GM12801 (cell line): ENCODE data around the gene SACM1L.

ENCODE experiments used
- TF ChIP-seq, protein P1 (sequence below): IDR thresholded peaks from one replicate; pipeline ENCODE4 v1.5.1; 2011; ENCODE audit warnings: control low read depth; ENCODE audit not compliant: insufficient read length; ENCODE audit errors: extremely low read depth

SACM1L gene

DNA sequence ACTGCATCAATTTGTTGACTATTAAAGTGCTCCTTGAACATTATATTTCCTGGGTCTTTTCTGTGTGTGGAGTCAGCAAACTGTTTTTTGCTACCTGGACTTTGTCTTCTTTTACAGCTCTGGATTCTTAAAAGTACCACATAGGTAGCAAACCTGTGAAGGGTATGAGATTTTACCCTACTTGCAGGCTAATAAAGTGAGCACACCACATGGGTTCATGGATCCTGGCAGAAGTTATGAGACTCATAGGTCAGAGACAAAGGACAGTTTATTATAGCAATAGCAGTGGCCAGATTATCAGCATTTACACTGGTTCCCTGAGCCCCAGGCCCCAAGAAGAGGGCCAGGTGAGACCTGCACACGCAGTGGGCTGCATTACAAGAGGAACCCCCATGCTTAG lies 8.0 kb upstream of the SACM1L start:
- TF ChIP-seq, protein P1, sequence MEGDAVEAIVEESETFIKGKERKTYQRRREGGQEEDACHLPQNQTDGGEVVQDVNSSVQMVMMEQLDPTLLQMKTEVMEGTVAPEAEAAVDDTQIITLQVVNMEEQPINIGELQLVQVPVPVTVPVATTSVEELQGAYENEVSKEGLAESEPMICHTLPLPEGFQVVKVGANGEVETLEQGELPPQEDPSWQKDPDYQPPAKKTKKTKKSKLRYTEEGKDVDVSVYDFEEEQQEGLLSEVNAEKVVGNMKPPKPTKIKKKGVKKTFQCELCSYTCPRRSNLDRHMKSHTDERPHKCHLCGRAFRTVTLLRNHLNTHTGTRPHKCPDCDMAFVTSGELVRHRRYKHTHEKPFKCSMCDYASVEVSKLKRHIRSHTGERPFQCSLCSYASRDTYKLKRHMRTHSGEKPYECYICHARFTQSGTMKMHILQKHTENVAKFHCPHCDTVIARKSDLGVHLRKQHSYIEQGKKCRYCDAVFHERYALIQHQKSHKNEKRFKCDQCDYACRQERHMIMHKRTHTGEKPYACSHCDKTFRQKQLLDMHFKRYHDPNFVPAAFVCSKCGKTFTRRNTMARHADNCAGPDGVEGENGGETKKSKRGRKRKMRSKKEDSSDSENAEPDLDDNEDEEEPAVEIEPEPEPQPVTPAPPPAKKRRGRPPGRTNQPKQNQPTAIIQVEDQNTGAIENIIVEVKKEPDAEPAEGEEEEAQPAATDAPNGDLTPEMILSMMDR: no peak

DNA sequence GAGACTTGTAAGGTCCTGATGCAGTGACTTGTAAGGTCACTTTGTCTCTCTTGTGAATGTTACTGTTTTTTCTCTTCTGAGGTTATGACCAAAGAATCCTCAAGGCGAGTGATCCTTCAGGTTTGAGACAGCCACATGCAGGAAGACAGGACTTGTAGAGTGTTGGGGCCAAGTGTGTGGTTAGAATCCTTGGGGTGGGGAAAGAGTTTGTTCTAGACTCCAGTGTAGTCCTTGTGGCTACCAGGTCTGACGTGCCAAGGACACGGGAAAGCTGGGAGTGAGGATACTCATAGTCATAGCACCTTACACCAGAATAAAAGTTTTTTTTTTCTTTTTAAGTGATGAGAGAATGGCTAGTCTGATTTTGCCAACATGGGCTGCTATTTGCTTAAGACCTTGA lies 7.3 kb upstream of the SACM1L start:
- TF ChIP-seq, protein P1: no peak

DNA sequence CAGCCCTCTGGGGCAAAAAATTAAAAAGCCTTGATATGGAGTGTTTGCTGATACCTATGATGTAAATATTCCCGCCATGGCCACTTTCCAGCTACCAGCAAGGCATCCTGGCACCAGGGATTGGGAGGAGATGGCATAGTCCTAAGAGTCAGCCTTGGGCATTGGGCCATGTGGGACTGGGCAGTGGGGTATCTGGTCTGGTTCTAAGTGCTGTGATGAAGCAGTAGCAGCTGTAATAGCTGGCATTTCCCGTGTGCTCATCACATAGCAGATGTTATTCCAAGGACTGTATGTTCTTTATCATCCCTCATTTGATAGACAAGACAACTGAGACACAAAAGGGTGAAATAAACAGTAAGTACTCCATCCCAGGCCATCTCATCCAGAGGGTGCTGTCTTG lies 6.9 kb upstream of the SACM1L start:
- TF ChIP-seq, protein P1: no peak

DNA sequence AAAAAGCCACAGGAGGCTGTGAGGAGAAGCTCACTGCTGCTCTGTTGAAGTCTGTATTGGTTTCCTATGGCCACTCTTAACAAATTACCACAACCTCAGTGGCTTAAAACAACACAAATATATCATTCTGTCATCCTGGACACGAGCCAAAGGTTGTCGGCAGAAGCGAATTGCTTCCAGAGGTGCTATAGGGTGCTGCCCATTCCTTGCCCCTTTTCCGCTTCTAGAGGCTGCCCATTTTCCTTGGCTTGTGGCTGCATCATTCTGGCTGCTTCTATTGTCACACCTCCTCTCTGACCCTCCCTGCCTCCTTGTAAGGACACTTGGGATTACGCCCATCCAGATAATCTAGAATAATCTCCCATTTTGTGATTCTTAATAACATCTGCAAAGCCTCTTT lies 6.4 kb upstream of the SACM1L start:
- TF ChIP-seq, protein P1: no peak

DNA sequence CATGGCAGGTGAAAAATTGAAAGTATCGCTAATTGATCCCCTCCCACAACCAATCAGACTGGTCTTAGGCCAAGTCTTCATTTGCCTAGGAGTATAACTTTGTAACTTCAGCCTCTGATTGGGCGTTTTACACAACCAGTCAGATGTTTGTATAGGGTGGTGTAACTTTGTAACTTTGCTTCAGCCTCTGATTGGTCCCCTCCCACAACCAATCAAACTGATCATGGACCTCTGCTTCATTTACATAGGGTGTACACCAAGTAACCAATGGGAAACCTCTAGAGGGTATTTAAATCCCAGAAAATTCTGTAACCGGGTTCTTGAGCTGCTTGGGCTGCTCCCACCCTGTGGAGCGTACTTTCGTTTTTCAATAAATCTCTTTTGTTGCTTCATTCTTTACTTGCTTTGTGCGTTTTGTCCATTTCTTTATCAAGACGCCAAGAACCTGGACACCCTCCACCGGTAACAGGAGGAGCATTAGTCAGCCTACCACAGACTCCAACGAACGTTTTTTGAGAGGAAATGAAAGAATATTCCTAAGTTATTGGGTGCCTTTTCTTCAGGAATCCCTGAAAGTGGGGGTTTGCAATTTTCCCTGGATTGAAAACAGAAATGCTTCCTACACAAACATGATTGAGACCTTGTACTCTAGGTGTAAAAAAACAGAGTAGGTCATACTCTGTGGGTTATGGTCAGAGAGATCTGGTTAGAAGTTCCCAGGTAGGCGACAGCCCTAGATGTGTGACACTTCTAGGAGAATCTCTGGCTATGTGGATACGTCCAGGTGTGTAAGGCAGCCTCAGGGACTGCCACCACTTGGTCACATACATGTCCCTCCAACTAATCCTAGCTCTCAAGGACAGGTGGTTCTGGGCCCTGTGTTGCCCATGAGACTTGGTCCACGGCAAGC lies 5.5 kb upstream of the SACM1L start:
- TF ChIP-seq, protein P1: no peak

DNA sequence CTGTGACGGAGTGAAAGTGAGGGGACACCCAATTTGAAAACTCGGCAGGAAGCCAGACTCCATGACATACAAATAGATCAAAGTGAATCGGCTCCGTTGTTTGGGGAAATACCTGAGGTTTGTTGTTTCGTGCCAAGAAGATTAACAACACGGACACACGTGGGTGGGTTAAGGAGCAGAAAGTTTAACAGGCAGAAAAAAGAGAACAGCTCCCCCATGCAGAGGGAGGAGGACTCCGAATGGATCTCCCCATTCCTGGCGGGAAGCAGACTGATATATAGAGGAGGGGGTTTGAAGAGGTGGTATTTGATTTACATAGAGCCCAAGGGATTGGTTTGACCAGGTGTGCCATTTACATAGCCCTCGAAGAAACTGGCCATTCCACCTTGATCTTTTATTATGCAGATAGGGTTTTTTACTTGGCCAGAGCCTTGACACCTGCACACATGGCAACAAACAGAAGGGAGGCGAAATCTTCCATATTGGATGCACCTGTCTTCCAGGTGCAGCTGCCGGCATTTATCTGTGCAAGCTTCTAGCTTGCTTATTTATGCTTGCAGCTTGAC lies 4.8 kb upstream of the SACM1L start:
- TF ChIP-seq, protein P1: no peak

DNA sequence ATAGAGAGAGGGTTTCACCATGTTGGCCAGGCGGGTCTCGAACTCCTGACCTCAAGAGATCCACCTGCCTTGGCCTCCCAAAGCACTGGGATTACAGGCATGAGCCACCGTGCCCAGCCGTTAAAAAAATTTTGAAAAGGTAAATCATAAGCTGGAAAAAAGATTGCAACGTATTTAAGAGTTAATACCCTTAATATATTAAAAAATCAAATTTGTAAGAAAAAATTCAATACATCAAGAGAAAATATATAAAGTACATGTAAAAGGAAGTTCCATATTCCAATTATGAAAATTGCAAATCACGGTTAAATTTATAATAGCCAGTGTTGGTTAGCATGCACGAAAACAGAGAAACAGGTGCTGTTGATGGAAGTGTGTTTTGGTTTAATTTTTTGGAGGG lies 2.3 kb upstream of the SACM1L start:
- TF ChIP-seq, protein P1: no peak
